CD4-positive, CD25-positive, alpha-beta regulatory T cell (primary cell): ENCODE data around the gene ADD1. TPM values are rescaled to one million over a fixed set of nuclear protein-coding genes. Genes with fewer than 3 reads are reported as not detected.
A peak's percentile ranks its signal among the peaks of the same experiment; 100 is the strongest.
"Not testable (repeated sequence)": the region's sequence is repeated elsewhere in the genome, so short reads cannot be mapped to it uniquely, and the experiment has no call there.

Experiments
- ATAC-seq, 2 donors: fragments of 150-1000 bp; cut with Tn5 transposase; one replicate each; pipeline ENCODE4 v1.10.0; 2021; ENCODE audit warnings: low read depth in 2 of 2, moderate number of reproducible peaks in 2 of 2, moderate library complexity in 1 of 2
- DNase-seq, 3 donors: peaks; one replicate each; pipeline versions ENCODE4 v3.0.0 to v3.0.0-alpha.2; 2012 to 2022; ENCODE audit warnings: mixed read lengths in 1 of 3
- H3K27ac ChIP-seq: one replicate; pipeline ENCODE4 v1.7.0; 2013; ENCODE audit warnings: mild to moderate bottlenecking, low read length; ENCODE audit not compliant: insufficient read depth, poor library complexity, severe bottlenecking
- H3K27me3 ChIP-seq: one replicate; pipeline ENCODE4 v1.7.0; 2013; ENCODE audit warnings: low read length; ENCODE audit not compliant: control insufficient read depth, insufficient read depth
- H3K36me3 ChIP-seq: one replicate; pipeline ENCODE4 v1.7.0; 2013; ENCODE audit warnings: mild to moderate bottlenecking, low read length, moderate library complexity; ENCODE audit not compliant: control insufficient read depth, insufficient read depth
- H3K4me1 ChIP-seq: 2 replicates; pipeline ENCODE4 v1.7.0; 2013; ENCODE audit warnings: mild to moderate bottlenecking, low read length; ENCODE audit not compliant: insufficient read depth, control insufficient read depth, poor library complexity, severe bottlenecking
- H3K4me3 ChIP-seq: one replicate; pipeline ENCODE4 v1.7.0; 2013; ENCODE audit warnings: low read depth, mild to moderate bottlenecking, low read length, moderate library complexity
- H3K9me3 ChIP-seq, 2 experiments: 1 replicate in 1 of 2; 2 replicates in 1 of 2; pipeline ENCODE4 v1.7.0; 2013; ENCODE audit warnings: low read length in 2 of 2, mild to moderate bottlenecking in 1 of 2, moderate library complexity in 1 of 2; ENCODE audit not compliant: control insufficient read depth in 2 of 2
- H3K27ac Mint-ChIP-seq, 3 donors: one replicate each; pipeline ENCODE4 v1.8.0; 2020 to 2022; ENCODE audit warnings: mild to moderate bottlenecking in 3 of 3, mixed read lengths in 3 of 3, moderate library complexity in 2 of 3
- H3K27me3 Mint-ChIP-seq: one replicate; pipeline ENCODE4 v1.8.0; 2022; ENCODE audit warnings: mild to moderate bottlenecking, mixed read lengths
- H3K36me3 Mint-ChIP-seq: one replicate; pipeline ENCODE4 v1.8.0; 2020; ENCODE audit warnings: mixed read lengths
- H3K4me1 Mint-ChIP-seq, 4 donors: one replicate each; pipeline ENCODE4 v1.8.0; 2020 to 2022; ENCODE audit warnings: mixed read lengths in 4 of 4, mild to moderate bottlenecking in 1 of 4
- H3K4me3 Mint-ChIP-seq, 4 donors: one replicate each; pipeline ENCODE4 v1.8.0; 2020 to 2022; ENCODE audit warnings: mild to moderate bottlenecking in 4 of 4, mixed read lengths in 4 of 4, moderate library complexity in 3 of 4
- H3K9me3 Mint-ChIP-seq, 7 donors: one replicate each; pipeline ENCODE4 v1.8.0; 2020 to 2022; ENCODE audit warnings: mixed read lengths in 7 of 7, mild to moderate bottlenecking in 3 of 7, moderate library complexity in 2 of 7
- polyA plus RNA-seq, 4 donors: library from polyadenylated mRNA; unstranded; fragments of 300-500 nt; fragmentation: Illumina TruSeq; gene quantifications; one replicate each; pipeline ENCODE4 v1.2.3, GENCODE V29; 2021
- total RNA-seq: library from RNA; stranded (reverse); gene quantifications from one replicate; pipeline ENCODE4 v1.2.3, GENCODE V29; 2022

The ADD1 gene
- total and polyA plus RNA-seq, 5 donors from 2014 or later = 142 to 242 (median 146) TPM

- H3K36me3 Mint-ChIP-seq = peaks cover 50% of the 10 kb centered on the region
- H3K4me1 Mint-ChIP-seq = peaks cover 6 to 39% (median 25%) of the 10 kb centered on the region in 4 donors
These were observed 109.9 kb downstream of the ADD1 start for GRCh38 chr4:2953496-2953895.

GRCh38 chr4:2954358-2955185 is 110.9 kb downstream of the ADD1 start:
- Mint-ChIP-seq H3K4me1 (peaks cover 8 to 50% (median 33%) of the 10 kb centered on the region in 4 donors), H3K27me3 (peaks cover 4% of the 10 kb centered on the region), H3K27ac (peak overlapping the region; percentile 93 to 96 (median 95)), H3K4me3 (peak overlapping the region in 2 of 4 donors; percentile 46 to 48), H3K36me3 (peaks cover 53% of the 10 kb centered on the region), H3K9me3 (no peaks in the 10 kb centered on the region)
- ATAC-seq (peak; percentile 61), DNase-seq (peak; percentile 45 to 72 (median 45))
- H3K36me3 ChIP-seq = peaks cover 65% of the 10 kb centered on the region
- no peaks in the 10 kb centered on the region for H3K9me3 ChIP-seq
- peak overlapping the region; percentile 63 for H3K27ac ChIP-seq
- no peaks in the 10 kb centered on the region for H3K27me3 ChIP-seq
- H3K4me3 ChIP-seq = no peak overlapping the region
- H3K4me1 ChIP-seq = peaks cover 8% of the 10 kb centered on the region

More at GRCh38 chr4:2953496-2953895, 109.9 kb downstream of the ADD1 start:
- Mint-ChIP-seq H3K4me3 (peak overlapping the region in 1 of 4 donors; percentile 48), H3K27ac (peak overlapping the region in 2 of 3 donors; percentile 93 to 95), H3K9me3 (no peaks in the 10 kb centered on the region), H3K27me3 (peaks cover 4% of the 10 kb centered on the region)
- peaks cover 8% of the 10 kb centered on the region for H3K4me1 ChIP-seq
- H3K9me3 ChIP-seq = no peaks in the 10 kb centered on the region
- peaks cover 70% of the 10 kb centered on the region for H3K36me3 ChIP-seq
- H3K27me3 ChIP-seq = no peaks in the 10 kb centered on the region
- peak overlapping the region; percentile 63 for H3K27ac ChIP-seq
- DNase-seq (no peak), ATAC-seq (no peak)
- H3K4me3 ChIP-seq = no peak overlapping the region

- DNase-seq, H3K4me1 ChIP-seq, H3K4me3 Mint-ChIP-seq, H3K9me3 ChIP-seq, H3K27me3 ChIP-seq, ATAC-seq, H3K27me3 Mint-ChIP-seq, H3K4me3 ChIP-seq, H3K9me3 Mint-ChIP-seq: not testable (repeated sequence)
- H3K4me1 Mint-ChIP-seq = peaks cover 11 to 51% (median 39%) of the 10 kb centered on the region in 4 donors
- peak overlapping the region in 2 of 3 donors; percentile 56 to 93 for H3K27ac Mint-ChIP-seq
- Histone ChIP-seq H3K27ac (peak overlapping the region; percentile 18), H3K36me3 (peaks cover 57% of the 10 kb centered on the region)
- H3K36me3 Mint-ChIP-seq = peaks cover 47% of the 10 kb centered on the region
These were observed 111.8 kb downstream of the ADD1 start for GRCh38 chr4:2955186-2956044.

DNA sequence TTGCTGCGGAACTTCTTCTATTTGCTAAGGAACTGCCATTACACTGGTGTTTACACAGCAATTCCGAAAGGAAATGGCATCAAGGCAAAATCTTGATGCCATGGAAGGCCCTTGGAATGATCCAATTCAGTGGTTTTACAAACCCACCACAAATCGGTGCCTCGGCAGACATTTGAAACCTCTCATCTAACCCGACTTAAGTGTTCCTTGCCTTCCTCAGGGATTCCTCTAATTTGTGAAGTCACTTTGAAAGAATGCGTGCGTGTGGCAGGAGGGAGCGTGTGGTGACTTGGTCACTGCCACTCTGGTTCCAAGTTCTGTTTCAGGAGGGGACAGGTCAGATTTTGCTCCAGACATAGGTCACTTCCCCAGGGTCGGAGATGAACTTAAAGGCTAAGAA is 114.8 kb downstream of the ADD1 start:
- peaks cover 30% of the 10 kb centered on the region for H3K36me3 ChIP-seq
- Mint-ChIP-seq H3K9me3 (no peaks in the 10 kb centered on the region), H3K4me1 (peaks cover 19 to 63% (median 50%) of the 10 kb centered on the region in 4 donors), H3K27me3 (peaks cover 4% of the 10 kb centered on the region), H3K27ac (peak overlapping the region in 1 of 3 donors; percentile 76), H3K4me3 (no peak overlapping the region), H3K36me3 (peaks cover 23% of the 10 kb centered on the region)
- no peaks in the 10 kb centered on the region for H3K27me3 ChIP-seq
- peaks cover 27% of the 10 kb centered on the region for H3K4me1 ChIP-seq
- H3K9me3 ChIP-seq = no peaks in the 10 kb centered on the region
- ATAC-seq (no peak), DNase-seq (no peak)
- no peak overlapping the region for H3K27ac ChIP-seq
- H3K4me3 ChIP-seq = no peak overlapping the region

DNA sequence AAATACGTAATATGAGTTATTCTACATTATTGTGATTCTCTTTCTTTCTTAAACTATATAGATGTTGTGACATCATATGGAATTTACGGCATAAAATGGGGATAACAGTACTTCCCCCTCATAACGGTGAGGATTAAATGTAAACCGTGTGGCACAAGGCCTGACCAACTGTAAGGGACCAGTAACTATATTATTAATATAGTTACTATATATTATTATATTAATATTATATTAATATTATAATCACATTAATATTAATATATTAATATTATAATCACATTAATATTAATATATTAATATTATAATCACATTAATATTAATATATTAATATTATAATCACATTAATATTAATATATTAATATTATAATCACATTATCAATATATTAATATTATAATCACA is 116.8 kb downstream of the ADD1 start:
- not testable (repeated sequence) for DNase-seq, H3K9me3 ChIP-seq, H3K4me3 ChIP-seq, H3K9me3 Mint-ChIP-seq, ATAC-seq, H3K27me3 Mint-ChIP-seq, H3K27ac ChIP-seq, H3K27me3 ChIP-seq
- Mint-ChIP-seq H3K27ac (peak overlapping the region in 1 of 3 donors; percentile 38), H3K4me3 (peak overlapping the region in 2 of 4 donors; percentile 59 to 67), H3K4me1 (peaks cover 19 to 60% (median 46%) of the 10 kb centered on the region in 4 donors), H3K36me3 (peaks cover 15% of the 10 kb centered on the region)
- Histone ChIP-seq H3K4me1 (peaks cover 28% of the 10 kb centered on the region), H3K36me3 (peaks cover 27% of the 10 kb centered on the region)

- Mint-ChIP-seq H3K36me3 (peaks cover 13% of the 10 kb centered on the region), H3K9me3 (no peaks in the 10 kb centered on the region), H3K27ac (peak overlapping the region in 2 of 3 donors; percentile 70 to 86), H3K27me3 (no peaks in the 10 kb centered on the region), H3K4me3 (peak overlapping the region; percentile 88 to 97 (median 92)), H3K4me1 (peaks cover 19 to 50% (median 40%) of the 10 kb centered on the region in 4 donors)
- H3K27me3 ChIP-seq = no peaks in the 10 kb centered on the region
- peaks cover 20% of the 10 kb centered on the region for H3K36me3 ChIP-seq
- peak in 1 of 3 donors; percentile 50 for DNase-seq
- no peaks in the 10 kb centered on the region for H3K9me3 ChIP-seq
- H3K27ac ChIP-seq = peak overlapping the region; percentile 92
- peaks cover 28% of the 10 kb centered on the region for H3K4me1 ChIP-seq
- H3K4me3 ChIP-seq = peak overlapping the region; percentile 91
- no peak for ATAC-seq
These were observed 117.8 kb downstream of the ADD1 start for GRCh38 chr4:2961421-2961810.

DNA sequence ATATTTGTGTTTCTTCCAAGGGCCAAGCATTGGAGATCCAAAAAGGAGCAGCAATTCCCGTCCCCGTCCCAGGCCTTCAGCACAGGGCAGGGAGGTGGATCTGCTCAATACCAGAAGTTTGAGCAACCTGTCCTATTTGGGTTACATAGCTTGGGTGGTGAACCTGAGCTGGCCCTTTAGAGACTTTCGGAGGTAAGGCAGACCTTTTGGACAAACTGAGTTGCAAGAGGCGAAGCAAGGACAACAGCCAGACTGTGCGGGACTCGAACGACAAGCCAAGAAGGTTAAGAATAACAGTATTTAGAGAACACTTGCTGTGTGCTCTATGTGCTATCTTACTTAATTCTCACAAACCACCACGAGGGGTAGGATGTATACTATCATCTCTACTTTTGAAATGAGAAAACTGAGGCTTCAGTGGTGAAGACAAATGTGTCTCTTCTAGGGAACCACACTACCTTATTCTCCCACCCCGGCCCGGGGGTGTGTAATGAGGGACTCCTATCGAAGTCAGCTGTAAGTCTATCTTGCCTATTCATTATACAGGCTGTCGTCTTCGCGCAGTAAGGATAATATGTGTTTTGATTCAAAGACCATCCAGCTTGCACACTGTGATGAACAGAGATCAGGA is 118.3 kb downstream of the ADD1 start:
- Histone ChIP-seq H3K9me3 (no peaks in the 10 kb centered on the region), H3K27me3 (no peaks in the 10 kb centered on the region), H3K4me3 (peak overlapping the region; percentile 91), H3K4me1 (peaks cover 28% of the 10 kb centered on the region), H3K27ac (peak overlapping the region; percentile 92), H3K36me3 (peaks cover 18% of the 10 kb centered on the region)
- Mint-ChIP-seq H3K36me3 (peaks cover 11% of the 10 kb centered on the region), H3K4me1 (peaks cover 19 to 47% (median 38%) of the 10 kb centered on the region in 4 donors), H3K9me3 (no peaks in the 10 kb centered on the region), H3K27ac (peak overlapping the region; percentile 86 to 96 (median 90)), H3K4me3 (peak overlapping the region; percentile 88 to 97 (median 92)), H3K27me3 (no peaks in the 10 kb centered on the region)
- ATAC-seq (peak in 1 of 2 donors; percentile 8), DNase-seq (peak in 2 of 3 donors; percentile 43 to 59)
